HL-60 (cell line): Measurements from ENCODE around the gene TSC22D1.

Experiments used
- CTCF ChIP-seq: IDR thresholded peaks from one replicate; pipeline ENCODE4 v1.5.1; 2011; ENCODE audit warnings: low read length, control low read depth, inconsistent platforms; ENCODE audit not compliant: insufficient read depth
- GABPA ChIP-seq: IDR thresholded peaks from 2 replicates; pipeline ENCODE4 v1.6.1; 2012; ENCODE audit warnings: low read depth
- POLR2AphosphoS5 ChIP-seq: IDR thresholded peaks from 2 replicates; pipeline ENCODE4 v1.6.1; 2012; ENCODE audit warnings: low read depth
- REST ChIP-seq: IDR thresholded peaks from 2 replicates; pipeline ENCODE4 v1.6.1; 2012; ENCODE audit warnings: low read depth; ENCODE audit not compliant: insufficient replicate concordance

- no peak for TF ChIP-seq CTCF
- TF ChIP-seq POLR2AphosphoS5 = no peak
- TF ChIP-seq REST = no peak
- no peak for TF ChIP-seq GABPA
Observed at GRCh38 chr13:44617648-44618047, 41.5 kb upstream of the TSC22D1 start.
